HG02852 (cell line): ENCODE results near the gene DKC1.
"Not testable (repeated sequence)": the region's sequence is repeated elsewhere in the genome, so short reads cannot be mapped to it uniquely, and the experiment has no call there.

ENCODE experiments used
- ATAC-seq: cut with Tn5 transposase; IDR thresholded peaks from one replicate; pipeline ENCODE4 v1.9.1; 2021; ENCODE audit warnings: mild to moderate bottlenecking, moderate library complexity; ENCODE audit not compliant: unreplicated experiment

The DKC1 gene

GRCh38 chrX:154817048-154817618, 54.5 kb downstream of the DKC1 start:
- not testable (repeated sequence) for ATAC-seq

GRCh38 chrX:154818916-154819770, 56.5 kb downstream of the DKC1 start:
- ATAC-seq, result no peak

GRCh38 chrX:154819771-154820341, 57.2 kb downstream of the DKC1 start:
- peak; percentile 69 for ATAC-seq

- ATAC-seq, result no peak
Measured at GRCh38 chrX:154821523-154821922, 58.9 kb downstream of the DKC1 start.

GRCh38 chrX:154822029-154822428, 59.4 kb downstream of the DKC1 start:
- ATAC-seq, result no peak

GRCh38 chrX:154824638-154825037, 62.0 kb downstream of the DKC1 start:
- no peak for ATAC-seq

- not testable (repeated sequence) for ATAC-seq
Measured at GRCh38 chrX:154825586-154825985, 62.9 kb downstream of the DKC1 start.
